SK-MEL-5 (cell line): Measurements from ENCODE around the gene PRLR. TPM values are rescaled to one million over a fixed set of nuclear protein-coding genes. Genes with fewer than 3 reads are reported as not detected.
A peak's percentile ranks its signal among the peaks of the same experiment; 100 is the strongest.

ENCODE experiments used
- DNase-seq: peaks from one replicate; pipeline ENCODE4 v3.0.0-alpha.2; 2016; ENCODE audit warnings: low read depth, low spot score
- in situ Hi-C: cut with HindIII; loops from 2 replicates; pipeline ENCODE4 v1.10.0; 2016; ENCODE audit warnings: low sequenced_read_pairs, high pct_unique_total_duplicates, low pct_unique_long_range_greater_than_20kb
- total RNA-seq: library from RNA; depleted of rRNA; stranded (reverse); fragments of >200 nt; shearing (Covaris generic); gene quantifications from 2 replicates; pipeline ENCODE4 v1.2.3, GENCODE V29; 2014

Gene PRLR
- total RNA-seq, 1 experiment from 2014 or later, result 21.4 TPM

DNA sequence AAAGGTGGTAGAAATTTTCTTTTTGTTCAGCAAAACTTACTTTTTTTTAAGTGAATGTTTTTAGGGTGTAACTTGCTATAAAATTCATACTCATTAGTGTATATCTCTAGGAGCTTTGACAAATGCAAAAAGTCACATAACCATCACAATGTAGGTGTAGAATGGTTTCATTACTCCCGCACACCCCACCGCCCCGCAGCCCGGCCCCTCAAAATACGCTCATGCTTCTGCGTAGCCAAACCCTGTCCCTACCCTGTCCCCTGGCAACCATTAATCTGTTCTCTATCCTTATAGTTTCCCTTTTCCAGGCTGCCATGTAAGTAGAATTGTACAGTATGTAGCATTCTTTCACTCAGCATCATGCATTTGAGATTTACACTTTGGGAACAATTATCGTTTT is 9.2 kb upstream of the PRLR start:
- in situ Hi-C loops, result no loop called here

DNA sequence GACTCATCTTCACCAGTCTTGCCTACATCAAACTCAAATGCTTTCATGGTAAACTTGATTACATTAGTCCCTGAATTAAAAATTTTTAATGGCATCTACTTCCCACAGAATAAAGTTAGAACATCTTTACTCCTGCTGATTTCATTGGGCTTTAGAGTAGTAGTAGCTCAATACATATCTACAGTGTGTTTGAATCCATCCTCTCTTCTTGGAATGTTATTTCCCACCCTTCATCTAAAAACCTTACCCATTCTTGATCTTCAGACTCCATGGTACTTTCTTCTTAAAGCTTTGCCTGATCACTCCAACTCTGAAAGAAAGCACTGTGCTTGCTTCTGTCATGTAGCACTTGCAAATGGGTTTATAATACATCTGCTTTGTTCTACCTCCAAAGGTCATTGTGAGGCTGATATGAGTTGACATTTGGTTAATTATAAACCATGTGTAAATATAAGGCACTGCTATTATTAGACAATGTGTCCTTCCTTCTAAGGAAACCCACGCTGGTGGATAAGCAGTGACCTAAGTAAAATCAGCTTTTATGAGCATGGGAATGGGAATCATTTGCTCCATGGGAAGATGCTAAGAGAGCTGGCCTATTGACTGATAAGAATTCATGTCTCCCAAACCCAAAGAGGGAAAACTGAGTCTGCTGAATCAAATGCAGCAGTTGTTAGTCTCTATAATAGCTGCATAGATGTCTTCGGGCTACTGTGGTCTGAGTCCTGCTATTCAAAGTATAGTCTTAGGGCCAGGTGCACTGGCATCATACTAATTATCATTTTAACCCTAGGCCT is 7.5 kb upstream of the PRLR start:
- DNase-seq, result peak; percentile 79
- in situ Hi-C loops, result no loop called here

More for the DNA sequence above, 9.2 kb upstream of the PRLR start:
- no peak for DNase-seq

DNA sequence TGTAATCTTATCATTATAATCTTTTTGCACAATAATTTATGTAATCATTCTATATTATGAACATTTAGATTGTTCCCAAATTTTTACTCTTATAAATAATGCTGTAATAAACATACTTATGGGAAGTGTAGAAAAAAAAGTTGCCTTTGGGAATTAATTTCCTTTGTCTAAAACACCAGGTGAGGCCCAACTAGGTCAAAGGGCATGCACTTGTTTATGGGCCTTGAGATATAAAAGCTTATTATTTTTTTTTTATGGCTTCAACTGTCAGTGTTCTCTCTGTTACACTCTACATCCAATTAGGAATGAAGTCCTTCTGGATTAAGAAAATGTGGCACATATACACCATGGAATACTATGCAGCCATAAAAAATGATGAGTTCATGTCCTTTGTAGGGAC is 6.5 kb upstream of the PRLR start:
- in situ Hi-C loops, result no loop called here
- DNase-seq, result no peak

DNA sequence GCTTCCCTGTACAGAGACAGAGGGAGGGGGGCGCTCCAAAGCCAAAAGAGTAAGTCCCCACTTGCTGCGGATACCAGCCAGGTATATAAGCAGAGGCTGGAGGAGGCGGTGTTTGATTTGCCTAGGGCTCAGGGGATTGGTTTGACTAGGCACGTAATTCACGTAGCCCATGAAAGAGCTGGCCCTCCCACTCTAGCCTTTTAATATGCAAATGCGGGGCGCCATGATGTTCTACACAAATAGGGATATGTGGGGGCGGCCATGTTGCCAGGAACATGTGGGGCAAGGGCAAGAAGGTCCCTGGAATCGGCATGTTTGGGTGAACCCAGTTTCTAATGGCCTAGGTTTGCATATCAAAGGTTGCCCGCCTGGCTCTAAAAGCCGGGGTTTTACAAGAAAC is 3.3 kb upstream of the PRLR start:
- in situ Hi-C loops, result no loop called here
- peak; percentile 22 for DNase-seq

DNA sequence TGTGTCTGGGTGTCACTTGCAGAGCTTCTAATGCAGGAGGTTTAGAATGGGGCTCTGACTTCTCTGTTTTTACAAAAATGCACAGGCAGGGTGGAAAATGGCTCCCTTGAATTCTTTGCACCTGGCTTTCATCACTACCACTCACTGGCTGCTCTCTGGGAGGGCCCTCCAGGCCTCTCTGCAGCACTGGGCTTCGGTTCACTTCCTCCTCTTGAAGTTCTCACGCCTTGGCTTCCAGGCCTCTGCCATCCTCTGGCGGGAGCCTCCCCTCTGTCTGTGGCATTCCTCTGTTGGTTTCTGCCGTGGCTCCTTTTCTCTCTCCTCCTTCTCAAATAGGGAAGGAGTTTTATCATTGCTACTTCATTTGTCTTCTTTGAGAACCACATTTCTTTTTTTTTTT is 2.8 kb upstream of the PRLR start:
- in situ Hi-C loops, result no loop called here
- DNase-seq, result no peak

DNA sequence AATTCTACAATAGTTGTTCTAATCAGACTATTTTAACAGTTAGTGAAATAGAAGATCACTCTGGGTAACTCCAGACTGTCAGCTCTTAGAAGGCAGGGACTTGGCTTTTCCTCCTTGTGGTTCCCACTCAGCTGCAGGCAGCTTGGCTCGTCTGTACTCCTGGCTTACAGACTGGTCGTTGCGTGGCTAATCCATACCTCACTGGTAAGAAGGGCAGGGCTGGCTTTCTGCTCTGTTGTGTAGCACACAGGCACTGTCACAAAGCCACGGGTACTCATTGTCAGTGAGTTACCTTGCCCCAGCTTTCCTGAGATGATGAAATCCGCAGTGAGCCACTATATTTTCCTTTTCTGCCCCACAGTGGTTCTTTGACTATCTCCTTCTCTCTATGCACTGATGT is 1.8 kb upstream of the PRLR start:
- in situ Hi-C loops, result no loop called here
- DNase-seq, result no peak

DNA sequence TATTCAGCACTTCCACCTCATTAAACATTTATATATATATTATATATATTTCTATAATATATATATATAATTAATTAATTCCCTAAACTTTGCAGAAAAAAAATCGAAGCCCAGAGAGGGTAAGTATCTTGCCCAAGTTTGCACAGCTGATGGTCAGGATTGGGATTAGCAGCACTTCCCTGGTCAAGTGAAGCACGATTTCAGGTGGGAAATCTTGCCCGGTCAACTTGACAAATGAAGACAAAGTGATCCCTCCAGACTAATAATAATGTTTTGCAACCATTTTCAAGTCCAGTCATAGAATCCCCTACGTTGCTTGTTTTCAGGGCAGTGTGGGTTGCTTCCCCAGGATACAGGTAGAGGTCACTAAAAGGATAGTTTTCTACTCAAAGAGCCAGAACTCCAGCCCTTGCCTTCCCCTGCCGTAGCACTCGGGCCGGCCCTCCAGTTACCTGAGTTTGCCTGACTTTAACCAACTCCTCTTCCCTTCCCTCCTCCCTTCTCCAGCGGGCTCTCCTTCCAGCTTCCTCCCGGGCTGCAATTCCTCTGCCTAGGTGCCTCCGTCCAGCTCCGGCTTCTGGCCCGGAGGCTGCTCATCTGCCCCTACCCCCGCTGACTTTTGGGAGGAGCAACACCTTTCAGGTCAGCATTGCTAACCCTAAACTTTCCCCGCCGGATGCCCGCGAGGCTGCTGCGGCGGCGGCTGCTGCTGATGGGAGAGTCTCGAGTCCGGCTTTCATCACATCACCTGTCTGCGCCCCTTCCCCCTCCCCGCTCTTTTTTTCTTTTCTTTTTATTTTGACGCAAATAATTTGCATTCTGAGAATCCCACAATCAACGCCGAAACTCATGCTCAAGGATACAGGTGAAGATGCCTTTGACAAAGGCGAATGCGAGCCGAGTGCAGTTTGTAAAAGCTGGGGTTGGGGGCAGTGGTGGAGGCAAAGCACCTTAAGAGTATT is 930 bp downstream of the PRLR start:
- in situ Hi-C loops, result no loop called here
- peak; percentile 79 for DNase-seq

DNA sequence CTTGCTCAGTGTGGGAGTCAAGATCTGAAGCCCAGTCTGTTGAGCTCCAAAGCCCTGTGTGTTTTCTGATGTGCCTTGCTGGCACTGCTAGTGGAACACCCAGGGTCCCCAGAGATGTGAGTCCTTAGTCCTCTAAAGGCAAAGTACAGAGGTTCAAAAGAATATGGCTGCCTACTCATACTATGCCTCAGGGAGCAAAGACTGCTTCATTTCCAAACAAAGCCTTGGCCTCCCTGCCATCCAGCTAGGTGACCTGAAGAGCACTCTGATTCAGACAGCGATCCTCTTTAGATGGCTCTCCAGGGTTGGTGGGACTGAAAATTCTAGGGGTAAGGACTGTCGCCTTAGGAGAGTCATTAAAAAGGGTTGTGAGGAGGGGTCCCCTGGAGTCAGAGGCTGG is 2.0 kb downstream of the PRLR start:
- peak; percentile 26 for DNase-seq
- in situ Hi-C loops, result no loop called here

DNA sequence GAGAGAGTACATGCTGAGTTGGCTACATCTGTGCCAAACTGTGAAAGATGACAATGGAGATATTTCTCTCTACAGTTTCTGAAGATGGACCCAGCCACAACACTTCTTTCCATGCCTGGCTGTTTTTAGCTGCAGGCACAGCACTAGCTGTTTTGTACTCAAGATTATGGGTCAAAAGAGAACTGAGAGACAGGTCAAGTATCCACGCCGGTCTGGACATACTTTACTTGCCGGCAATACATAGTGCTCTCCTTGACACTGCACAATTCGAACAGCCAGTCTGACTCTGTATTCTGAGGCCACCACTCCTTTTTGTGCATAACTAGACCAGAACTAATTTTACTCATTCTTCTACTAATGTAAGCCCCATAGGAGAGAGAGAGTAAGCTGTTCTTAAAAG is 2.6 kb downstream of the PRLR start:
- no peak for DNase-seq
- in situ Hi-C loops, result no loop called here

DNA sequence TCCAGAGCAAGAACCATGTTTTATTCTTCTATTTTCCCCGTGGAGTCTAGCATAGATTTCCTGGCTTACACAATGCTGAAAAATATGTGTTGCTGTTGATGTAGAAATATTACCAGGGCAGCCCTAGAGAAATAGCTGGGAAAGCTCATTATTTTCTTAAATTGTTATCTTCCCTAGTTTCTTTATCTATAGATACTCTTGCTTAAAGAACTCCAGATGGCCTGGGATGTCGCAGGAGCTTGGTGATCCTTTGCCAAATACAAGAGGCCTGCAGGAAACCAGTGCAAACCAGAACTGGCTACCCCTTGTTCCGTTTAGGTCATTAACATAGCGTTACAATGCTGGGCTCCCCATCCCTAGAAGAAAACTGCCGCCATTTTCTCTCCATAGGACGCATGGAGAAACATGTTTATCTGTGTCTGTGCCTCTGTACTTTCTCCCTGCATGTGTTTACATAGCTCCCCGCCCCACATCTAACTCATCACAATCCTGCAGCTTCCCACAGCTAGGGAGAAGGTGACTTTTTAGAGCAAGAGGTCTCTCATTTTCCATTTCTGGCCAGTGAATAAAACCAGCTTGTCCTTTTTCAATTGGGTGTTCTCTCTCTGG is 6.4 kb downstream of the PRLR start:
- in situ Hi-C loops, result no loop called here
- DNase-seq, result no peak

DNA sequence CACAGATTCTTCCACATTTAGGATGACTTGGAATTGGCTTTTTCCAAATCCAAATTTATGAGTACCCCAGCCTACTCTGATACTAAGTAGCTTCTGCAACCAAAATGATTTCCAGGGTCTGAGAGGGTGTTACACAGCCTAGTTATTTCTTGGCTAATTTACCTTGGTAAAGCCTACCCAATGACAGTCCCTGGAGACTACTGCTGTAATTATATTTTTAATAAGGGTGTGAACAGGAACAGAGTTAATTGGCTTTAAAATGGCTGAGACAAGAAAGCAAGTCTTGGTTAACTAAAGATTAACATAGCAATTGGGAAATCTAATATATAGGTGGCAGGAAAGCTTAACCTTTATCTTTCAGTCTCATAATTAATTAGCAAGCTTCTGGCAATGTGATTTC is 9.3 kb downstream of the PRLR start:
- no peak for DNase-seq
- in situ Hi-C loops, result no loop called here

DNA sequence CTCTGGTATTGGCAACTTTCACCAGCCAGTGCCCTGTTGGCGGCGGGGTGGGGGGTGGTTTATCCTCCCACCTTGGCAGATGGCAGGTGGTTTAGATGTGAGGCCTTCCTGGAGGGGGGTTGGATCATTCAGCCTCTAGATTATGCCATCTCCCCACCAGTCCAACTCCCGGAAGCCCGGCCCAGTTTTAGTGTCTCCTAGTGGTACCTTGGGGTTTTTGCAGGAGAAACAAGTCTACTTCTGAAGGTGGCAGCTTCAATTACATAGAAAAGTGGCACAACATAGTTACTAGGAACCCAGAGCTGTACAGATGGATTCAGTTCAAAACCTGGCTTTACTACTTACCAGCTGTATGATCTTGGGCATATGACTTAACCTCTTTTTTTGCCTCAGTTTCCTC is 11.3 kb downstream of the PRLR start:
- in situ Hi-C loops, result no loop called here

DNA sequence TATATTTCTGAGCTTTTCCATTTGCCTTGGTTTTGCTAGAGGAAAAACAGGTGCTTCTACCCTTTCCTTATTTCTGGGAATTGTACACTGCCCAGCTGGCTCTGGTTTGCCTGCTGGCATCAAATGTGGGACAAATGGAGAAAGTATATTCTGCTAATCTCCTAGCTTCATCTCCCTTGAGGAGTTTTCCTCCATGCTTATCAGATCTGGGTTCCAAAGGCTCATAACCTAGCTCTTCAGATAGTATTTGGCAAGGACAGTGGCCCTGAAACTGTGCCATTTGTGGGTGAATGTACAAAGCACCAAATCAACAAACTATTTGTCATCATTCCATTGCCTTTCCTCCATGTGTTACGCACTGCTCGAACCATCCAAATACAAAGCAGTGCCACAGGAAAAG is 16.2 kb downstream of the PRLR start:
- no peak for DNase-seq
- in situ Hi-C loops, result no loop called here

More for the DNA sequence above, 11.3 kb downstream of the PRLR start:
- peak; percentile 28 for DNase-seq

DNA sequence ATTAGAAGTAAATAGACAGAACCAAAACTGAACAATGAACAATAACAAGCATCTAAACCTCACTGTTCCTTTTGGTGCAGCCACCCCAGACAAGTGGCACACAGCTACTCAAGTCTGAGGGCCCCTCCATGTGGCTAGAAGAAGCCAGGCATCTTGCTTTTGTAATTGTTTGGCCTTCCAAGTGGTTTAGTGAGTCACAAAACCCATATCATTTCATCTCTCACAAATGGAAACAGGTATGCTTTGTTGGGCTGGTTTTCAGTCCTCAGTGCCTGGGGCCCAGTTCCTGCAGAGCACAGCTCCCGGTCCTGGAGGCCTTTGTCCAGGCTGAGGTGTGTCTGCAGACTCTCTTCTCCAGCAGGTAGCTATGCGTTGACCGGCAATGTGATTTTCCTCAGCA is 16.7 kb downstream of the PRLR start:
- in situ Hi-C loops, result no loop called here
- no peak for DNase-seq

DNA sequence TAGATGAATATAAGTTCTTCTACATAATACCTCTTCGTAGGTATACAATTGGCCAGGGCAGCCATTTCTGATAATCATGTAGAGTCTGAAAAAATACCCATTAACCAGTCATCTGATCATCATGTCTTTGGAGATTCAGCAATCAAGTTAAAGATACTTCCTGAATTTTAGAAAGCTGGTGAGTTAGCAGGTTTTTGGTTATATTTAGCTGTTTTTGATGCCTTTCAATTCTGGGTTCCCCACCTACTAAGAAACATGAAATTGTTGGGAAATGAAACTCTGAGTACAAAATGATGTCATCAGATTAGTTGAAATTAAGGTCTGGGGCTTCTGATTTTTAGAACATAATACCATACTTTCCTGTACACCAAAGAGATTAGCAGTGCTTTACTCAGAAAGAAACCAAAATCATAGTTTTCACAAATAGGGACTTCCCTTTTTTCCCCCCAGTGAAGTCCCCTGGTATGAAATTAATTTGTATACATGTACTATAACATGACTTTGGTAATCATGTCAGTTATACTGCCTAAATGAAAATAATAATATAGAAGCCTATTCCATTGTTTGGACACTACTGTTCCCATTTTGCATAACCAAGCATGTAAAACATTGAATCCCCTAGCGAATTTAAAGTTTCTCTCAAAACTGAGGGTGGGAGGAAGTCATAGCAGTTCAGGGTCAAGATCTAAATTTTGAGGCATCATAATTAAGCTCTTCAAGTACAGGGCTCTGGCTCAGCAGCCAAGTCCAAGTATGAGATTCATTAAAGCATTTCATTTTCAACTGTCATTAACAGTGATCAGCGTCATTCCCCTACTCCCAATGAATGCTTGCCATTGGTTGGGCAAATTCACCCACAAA is 17.9 kb downstream of the PRLR start:
- in situ Hi-C loops, result no loop called here
- DNase-seq, result no peak

DNA sequence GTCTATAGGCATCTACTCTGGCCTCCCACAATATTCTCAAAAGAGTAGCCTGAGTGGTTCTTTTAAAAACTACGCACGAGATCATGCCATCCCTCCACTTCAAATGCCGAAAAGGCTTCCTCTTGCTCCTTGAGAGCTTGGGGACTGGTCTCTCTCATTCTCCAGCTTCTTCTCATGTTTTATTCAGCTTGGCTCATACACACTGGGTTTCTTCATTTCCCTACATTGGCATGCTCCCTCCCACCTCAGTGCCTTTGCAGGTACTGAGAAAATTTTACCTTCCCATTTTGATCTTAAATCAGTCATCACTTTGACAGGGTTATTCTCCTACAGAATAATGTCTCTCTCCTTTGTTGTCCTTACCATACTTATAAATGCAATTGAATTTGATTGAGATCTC is 20.4 kb downstream of the PRLR start:
- no peak for DNase-seq
- in situ Hi-C loops, result no loop called here

DNA sequence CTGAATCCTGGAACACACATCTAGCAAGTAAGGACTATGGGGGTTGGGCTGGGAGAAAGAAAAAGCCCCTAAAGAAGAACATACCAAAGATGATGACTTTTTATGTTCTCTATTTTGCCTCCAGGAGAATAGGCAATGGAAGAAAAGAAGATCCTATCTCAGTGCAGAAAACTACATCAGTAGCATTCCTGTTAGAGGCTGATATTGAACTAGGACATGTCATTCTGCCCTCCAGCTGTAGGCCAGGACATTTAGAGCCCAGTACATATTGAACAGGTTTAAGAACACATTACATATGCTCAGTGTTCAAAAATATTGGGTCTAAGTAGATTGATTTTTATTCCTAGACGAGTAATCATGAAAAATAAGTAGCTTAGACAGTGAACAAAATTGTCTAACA is 24.7 kb downstream of the PRLR start:
- no peak for DNase-seq
- in situ Hi-C loops, result no loop called here

DNA sequence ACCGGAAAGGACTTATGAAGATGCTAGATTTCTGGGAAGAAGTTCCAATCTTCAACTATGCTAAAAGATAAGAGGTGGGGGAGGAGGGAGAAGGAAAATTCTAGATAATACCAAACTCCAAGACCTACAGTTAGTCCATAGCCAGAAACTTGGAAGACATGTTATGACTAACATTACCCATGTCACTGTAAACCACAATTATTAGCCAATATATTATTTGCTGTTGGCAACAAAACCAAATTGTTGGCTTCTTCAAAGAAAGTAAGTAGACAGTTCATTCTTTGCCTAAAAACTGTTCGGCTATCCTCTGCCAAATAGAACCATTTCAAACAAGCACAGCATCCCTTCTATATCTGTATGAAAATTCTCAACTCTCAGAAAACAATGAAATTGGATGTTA is 25.1 kb downstream of the PRLR start:
- no peak for DNase-seq
- in situ Hi-C loops, result no loop called here
